GM19193 (cell line): Measurements from ENCODE around the gene TBCE.

Source experiments
- POLR2A ChIP-seq: IDR thresholded peaks from 4 replicates; pipeline ENCODE4 v1.6.1; 2011; ENCODE audit not compliant: insufficient read depth, insufficient read length; ENCODE audit errors: extremely low read depth

The TBCE gene

GRCh38 chr1:235339746-235340145, 27.5 kb upstream of the TBCE start:
- no peak for TF ChIP-seq POLR2A

- no peak for TF ChIP-seq POLR2A
Observed at GRCh38 chr1:235341334-235341733, 25.9 kb upstream of the TBCE start.

- no peak for TF ChIP-seq POLR2A
Observed at GRCh38 chr1:235342039-235342438, 25.2 kb upstream of the TBCE start.

- TF ChIP-seq POLR2A, result no peak
Observed at GRCh38 chr1:235342471-235342870, 24.8 kb upstream of the TBCE start.

- TF ChIP-seq POLR2A, result no peak
Observed at GRCh38 chr1:235343726-235344125, 23.5 kb upstream of the TBCE start.

- no peak for TF ChIP-seq POLR2A
Observed at GRCh38 chr1:235351441-235351840, 15.8 kb upstream of the TBCE start.

GRCh38 chr1:235351898-235352297, 15.3 kb upstream of the TBCE start:
- no peak for TF ChIP-seq POLR2A

GRCh38 chr1:235357485-235358373, 9.5 kb upstream of the TBCE start:
- no peak for TF ChIP-seq POLR2A

- TF ChIP-seq POLR2A, result no peak
Observed at GRCh38 chr1:235358899-235359298, 8.3 kb upstream of the TBCE start.

- TF ChIP-seq POLR2A, result no peak
Observed at GRCh38 chr1:235366286-235366685, 941 bp upstream of the TBCE start.

- TF ChIP-seq POLR2A, result no peak
Observed at GRCh38 chr1:235368428-235368827, 1.2 kb downstream of the TBCE start.

GRCh38 chr1:235369802-235370201, 2.6 kb downstream of the TBCE start:
- TF ChIP-seq POLR2A, result no peak

- TF ChIP-seq POLR2A, result no peak
Observed at GRCh38 chr1:235375919-235376605, 8.8 kb downstream of the TBCE start.

- no peak for TF ChIP-seq POLR2A
Observed at GRCh38 chr1:235391874-235392273, 24.6 kb downstream of the TBCE start.

GRCh38 chr1:235397733-235398132, 30.5 kb downstream of the TBCE start:
- no peak for TF ChIP-seq POLR2A

- no peak for TF ChIP-seq POLR2A
Observed at GRCh38 chr1:235399661-235400060, 32.4 kb downstream of the TBCE start.
